Left renal cortex interstitium (tissue), 4 donors: ENCODE measurements around the gene CBX3. TPM values are rescaled to one million over a fixed set of nuclear protein-coding genes. Genes with fewer than 3 reads are reported as not detected.
"Not testable (repeated sequence)": the region's sequence is repeated elsewhere in the genome, so short reads cannot be mapped to it uniquely, and the experiment has no call there.

Experiments
- DNase-seq, 4 donors: peaks; one replicate each; pipeline ENCODE4 v3.0.0-alpha.2; 2013; ENCODE audit warnings: low read depth in 4 of 4, low spot score in 2 of 4, missing footprints in 1 of 4
- polyA plus RNA-seq, 4 donors: library from polyadenylated mRNA; unstranded; fragments of 120-200 nt; gene quantifications; one replicate each; pipeline ENCODE4 v1.2.1, GENCODE V29; 2013; ENCODE audit not compliant: insufficient read length in 4 of 4

Gene CBX3
- polyA plus RNA-seq, 4 donors: 300 to 352 (median 326) TPM

GRCh38 chr7:26200038-26200443, 1.5 kb upstream of the CBX3 start:
- DNase-seq: peak; percentile 47 to 85 (median 50)

- DNase-seq: peak; percentile 99
Observed at GRCh38 chr7:26200444-26201246, 900 bp upstream of the CBX3 start, which contains the start of gene HNRNPA2B1. TSS of gene HNRNPA2B1 (minus strand) at chr7:26200746. CDS start at chr7:26200577, 169 bp downstream.

DNA sequence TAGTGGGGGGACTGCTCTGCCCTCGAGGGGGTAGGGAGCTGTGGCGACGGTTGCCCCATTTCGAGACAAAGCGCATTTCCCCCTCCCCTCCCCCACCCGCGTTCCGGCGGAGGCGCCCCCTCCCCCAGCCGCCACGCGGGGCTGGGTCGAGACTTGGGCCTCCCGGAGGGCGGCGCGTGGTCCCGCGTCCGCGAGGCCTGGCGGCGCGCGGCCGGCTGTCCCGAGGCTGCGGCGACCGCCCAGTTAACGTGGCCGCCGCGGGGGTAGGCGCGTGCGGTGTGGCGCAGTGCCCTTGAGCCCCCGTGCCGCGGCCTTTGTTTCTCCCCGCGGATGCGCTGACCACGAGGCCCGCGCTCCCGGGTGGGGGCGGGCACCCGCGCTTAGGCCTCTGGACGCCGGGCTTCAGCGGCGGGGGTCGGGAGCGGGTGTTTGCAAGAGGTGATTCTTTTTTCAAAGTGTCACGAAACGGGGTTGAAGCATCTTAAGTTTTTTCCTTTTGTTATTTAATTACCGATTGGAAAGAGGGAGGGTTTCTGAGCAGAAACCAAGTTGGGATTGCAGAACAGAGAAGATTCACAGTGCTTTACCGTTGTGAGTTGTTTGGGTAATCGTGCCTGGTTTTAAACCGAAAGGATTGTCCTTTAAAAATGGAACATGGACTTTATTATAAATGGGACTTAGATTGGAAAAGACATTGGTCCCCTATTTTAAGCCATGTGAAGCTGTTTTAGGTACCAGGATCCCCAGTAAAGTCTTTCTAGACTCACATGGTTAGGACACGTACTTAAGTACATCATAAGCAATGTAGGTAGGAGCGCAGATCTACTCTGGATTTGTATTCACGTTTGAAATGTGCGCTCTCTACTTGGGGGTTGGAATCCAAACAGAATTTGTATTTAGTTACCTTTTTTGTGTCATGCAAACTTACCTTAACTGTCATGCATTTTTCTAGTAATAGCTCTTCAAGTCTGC, 760 bp downstream of the CBX3 start:
- DNase-seq: peak; percentile 34 to 72 (median 49)

GRCh38 chr7:26203016-26203415, 1.5 kb downstream of the CBX3 start:
- DNase-seq: no peak

- DNase-seq: no peak
Observed at GRCh38 chr7:26208040-26208439, 6.5 kb downstream of the CBX3 start.

- no peak for DNase-seq
Observed at GRCh38 chr7:26212921-26213718, 11.6 kb downstream of the CBX3 start.

GRCh38 chr7:26213807-26214515, 12.4 kb downstream of the CBX3 start:
- DNase-seq: no peak

GRCh38 chr7:26216049-26216448, 14.5 kb downstream of the CBX3 start:
- no peak for DNase-seq

DNA sequence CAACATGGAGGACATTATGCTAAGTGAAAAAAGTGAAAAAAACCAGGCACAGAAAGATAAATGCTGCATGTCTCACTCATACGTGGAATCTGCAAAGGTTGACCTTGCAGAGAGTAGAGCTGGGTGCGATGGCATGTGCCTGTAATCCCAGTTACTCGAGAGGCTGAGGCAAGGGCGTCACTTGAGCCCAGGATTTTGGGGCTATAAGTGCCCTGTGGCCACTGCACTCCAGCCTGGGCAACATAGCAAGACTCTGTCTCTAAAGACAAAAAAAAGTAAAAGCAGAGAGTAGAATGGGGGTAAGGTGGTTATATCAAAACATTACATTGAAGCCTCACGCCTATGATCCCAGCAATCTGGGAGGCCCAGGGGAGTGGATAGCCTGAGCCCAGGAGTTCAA, 22.8 kb downstream of the CBX3 start:
- DNase-seq: no peak

GRCh38 chr7:26227987-26228386, 26.4 kb downstream of the CBX3 start:
- no peak for DNase-seq

DNA sequence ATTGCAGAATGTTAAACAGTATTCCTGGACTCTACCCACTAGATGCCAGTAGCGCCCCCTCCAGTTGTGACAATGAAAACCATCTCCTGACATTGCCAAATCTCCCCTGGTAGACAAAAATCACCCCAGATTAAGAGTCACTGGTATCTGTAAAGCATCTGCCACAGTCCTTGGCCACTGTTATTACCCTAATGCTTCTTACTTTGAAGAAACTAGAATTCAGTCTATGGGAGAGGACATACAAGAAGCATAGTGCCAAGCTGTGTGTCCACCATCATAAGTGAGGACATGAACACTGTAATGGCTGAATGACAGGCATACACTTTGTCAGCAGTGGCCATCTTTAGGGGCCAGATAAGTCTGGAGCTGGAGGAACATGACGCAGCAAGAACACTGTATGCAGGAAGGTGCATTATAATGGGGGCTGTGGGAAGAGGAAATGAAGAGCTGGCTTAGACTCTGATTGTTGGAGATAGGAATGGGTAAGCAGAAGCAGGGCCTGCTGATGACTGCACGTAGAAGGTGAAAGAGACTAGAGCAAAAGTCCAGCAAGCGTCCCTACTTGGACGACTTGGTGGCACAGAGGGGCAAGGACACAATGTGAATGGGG, 32.5 kb downstream of the CBX3 start:
- no peak for DNase-seq

DNA sequence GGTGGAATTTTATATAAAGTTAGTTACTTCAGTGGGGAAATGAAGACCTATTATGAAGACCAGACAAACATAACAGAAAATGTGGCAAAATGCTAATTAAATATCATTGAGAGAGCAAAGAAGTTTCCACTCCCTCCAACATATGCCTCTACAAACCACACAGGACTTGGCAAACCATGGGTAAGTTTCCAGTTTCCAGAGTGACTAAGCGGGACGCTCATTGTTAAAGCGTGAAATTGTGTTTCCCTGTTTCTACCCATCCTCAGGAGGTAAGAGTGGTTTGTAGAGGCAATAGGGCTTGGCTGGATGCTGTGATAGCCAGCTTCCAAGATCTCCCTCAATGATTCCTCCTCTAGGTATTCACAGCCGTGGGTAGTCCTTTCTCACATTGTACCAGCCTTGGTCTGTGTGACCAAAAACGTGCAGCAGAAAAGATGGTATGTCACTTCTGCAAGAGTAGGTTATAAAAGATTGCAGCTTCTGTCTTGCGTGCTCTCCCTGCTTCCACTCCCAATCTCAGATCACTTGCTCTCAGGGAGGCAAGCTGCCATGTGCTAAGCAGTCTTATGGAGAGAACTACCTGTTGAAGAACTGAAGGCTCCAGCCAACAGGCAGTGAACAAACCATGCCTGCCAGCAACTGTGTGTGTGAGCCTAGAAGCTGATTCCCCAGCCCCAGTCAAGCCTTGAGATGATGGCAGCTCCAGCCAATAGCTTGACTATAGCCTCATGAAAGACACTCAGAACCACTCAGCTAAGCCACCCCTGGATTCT, 35.7 kb downstream of the CBX3 start:
- no peak for DNase-seq

DNA sequence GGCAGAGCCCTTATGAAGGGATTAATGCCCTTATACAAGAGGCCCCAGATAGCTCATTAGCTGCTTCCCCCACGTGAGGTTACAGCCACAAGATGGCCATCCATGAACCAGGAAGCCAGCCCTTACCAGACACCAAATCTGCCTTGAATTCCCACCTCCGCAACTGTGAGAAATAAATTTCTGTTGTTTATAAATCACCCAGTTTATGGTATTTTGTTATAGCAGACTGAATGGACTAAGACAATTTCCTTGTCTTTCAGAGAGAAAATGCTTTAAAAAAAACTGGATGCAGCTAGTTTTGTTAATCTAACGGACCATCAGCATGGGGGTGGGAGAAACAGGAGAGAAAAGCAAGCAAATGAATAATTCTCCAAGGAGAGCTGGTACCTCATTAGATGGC, 36.5 kb downstream of the CBX3 start:
- no peak for DNase-seq

- no peak for DNase-seq
Observed at GRCh38 chr7:26245150-26245549, 43.6 kb downstream of the CBX3 start.

GRCh38 chr7:26250239-26250638, 48.7 kb downstream of the CBX3 start:
- DNase-seq: no peak

GRCh38 chr7:26261866-26262265, 60.3 kb downstream of the CBX3 start:
- DNase-seq: not testable (repeated sequence)
